Ishikawa (cell line): ENCODE results near the gene PAX2.

Experiments
- CEBPB ChIP-seq: IDR thresholded peaks from 2 replicates; pipeline ENCODE4 v1.6.1; 2012
- CREB1 ChIP-seq: IDR thresholded peaks from 2 replicates; pipeline ENCODE4 v1.6.1; 2012; ENCODE audit warnings: low read depth
- EGR1 ChIP-seq: IDR thresholded peaks from 2 replicates; pipeline ENCODE4 v1.6.1; 2012
- EP300 ChIP-seq: IDR thresholded peaks from 2 replicates; pipeline ENCODE4 v1.6.1; 2012; ENCODE audit warnings: borderline replicate concordance
- FOXM1 ChIP-seq: IDR thresholded peaks from 2 replicates; pipeline ENCODE4 v1.6.1; 2012; ENCODE audit warnings: low read depth, borderline replicate concordance
- MAX ChIP-seq: IDR thresholded peaks from 2 replicates; pipeline ENCODE4 v1.6.1; 2012
- NFIC ChIP-seq: IDR thresholded peaks from 2 replicates; pipeline ENCODE4 v1.6.1; 2012
- RAD21 ChIP-seq: IDR thresholded peaks from 2 replicates; pipeline ENCODE4 v1.6.1; 2012; ENCODE audit warnings: low read depth
- REST ChIP-seq: IDR thresholded peaks from 2 replicates; pipeline ENCODE4 v1.6.1; 2012; ENCODE audit warnings: low read depth, mild to moderate bottlenecking
- TAF1 ChIP-seq: IDR thresholded peaks from 2 replicates; pipeline ENCODE4 v1.6.1; 2012; ENCODE audit warnings: low read depth, mild to moderate bottlenecking
- TCF12 ChIP-seq: IDR thresholded peaks from 2 replicates; pipeline ENCODE4 v1.6.1; 2012; ENCODE audit warnings: low read depth
- TEAD4 ChIP-seq: IDR thresholded peaks from 2 replicates; pipeline ENCODE4 v1.6.1; 2012
- USF1 ChIP-seq: IDR thresholded peaks from 2 replicates; pipeline ENCODE4 v1.6.1; 2012
- YY1 ChIP-seq: IDR thresholded peaks from 2 replicates; pipeline ENCODE4 v1.6.1; 2012; ENCODE audit warnings: low read depth
- ZBTB7A ChIP-seq: IDR thresholded peaks from 2 replicates; pipeline ENCODE4 v1.6.1; 2012; ENCODE audit warnings: low read depth

The PAX2 gene

GRCh38 chr10:100776671-100777070 is 31.3 kb downstream of the PAX2 start:
- TF ChIP-seq TCF12: no peak
- TF ChIP-seq USF1: no peak
- no peak for TF ChIP-seq TAF1
- TF ChIP-seq YY1: no peak
- no peak for TF ChIP-seq REST
- no peak for TF ChIP-seq CEBPB
- no peak for TF ChIP-seq ZBTB7A

GRCh38 chr10:100779329-100779728 is 33.9 kb downstream of the PAX2 start:
- TF ChIP-seq RAD21 (no peak), EP300 (no peak)

- no peak for TF ChIP-seq YY1
- no peak for TF ChIP-seq FOXM1
- no peak for TF ChIP-seq TCF12
- no peak for TF ChIP-seq EGR1
- no peak for TF ChIP-seq TEAD4
- TF ChIP-seq NFIC: no peak
- no peak for TF ChIP-seq TAF1
- TF ChIP-seq CEBPB: no peak
- no peak for TF ChIP-seq CREB1
- TF ChIP-seq REST: no peak
- TF ChIP-seq ZBTB7A: no peak
- TF ChIP-seq RAD21: no peak
- no peak for TF ChIP-seq MAX
- no peak for TF ChIP-seq EP300
- TF ChIP-seq USF1: no peak
Measured at GRCh38 chr10:100780324-100780723, 34.9 kb downstream of the PAX2 start.

GRCh38 chr10:100781145-100781665 is 35.8 kb downstream of the PAX2 start:
- TF ChIP-seq FOXM1: no peak

- TF ChIP-seq TCF12 (no peak), EGR1 (no peak), USF1 (no peak), NFIC (no peak), REST (no peak), TEAD4 (no peak), TAF1 (no peak), ZBTB7A (no peak), YY1 (no peak), CREB1 (no peak), MAX (no peak), FOXM1 (no peak), RAD21 (no peak), CEBPB (no peak), EP300 (no peak)
Measured at GRCh38 chr10:100782461-100783244, 37.3 kb downstream of the PAX2 start.
